OCI-LY1 (cell line): Measurements from ENCODE around the gene ABCB9.

ENCODE experiments used
- CTCF ChIP-seq: fragments of 200-600 bp; sonication (generic), shearing (Covaris generic); IDR thresholded peaks from 2 replicates; pipeline ENCODE4 v1.5.1; 2017; ENCODE audit warnings: mild to moderate bottlenecking, antibody characterized with exemption, low read length, moderate library complexity, mixed read lengths
- EZH2 ChIP-seq: fragments of 200-600 bp; sonication (generic), shearing (Covaris generic); IDR thresholded peaks from 2 replicates; pipeline ENCODE4 v1.8.0; 2017; ENCODE audit warnings: borderline replicate concordance, mixed run types, mild to moderate bottlenecking, antibody characterized with exemption, low read length, moderate library complexity, mixed read lengths

- TF ChIP-seq CTCF, result no peak
- no peak for TF ChIP-seq EZH2
Observed at GRCh38 chr12:122969676-122970075, 3.4 kb upstream of the ABCB9 start.
